Measurements from ENCODE around the gene PTPN7.
"Not testable (repeated sequence)": the region's sequence is repeated elsewhere in the genome, so short reads cannot be mapped to it uniquely, and the experiment has no call there.

The PTPN7 gene

GRCh38 chr1:202145744-202146140 is 14.7 kb downstream of the PTPN7 start:
- POLR2A ChIA-PET = interaction anchor here (0.7 kb wide), 1 partner anchor 136 kb away, joined by 6 read pairs; no protein-coding TSS in a partner anchor
- not testable (repeated sequence) for H3K4me3 ChIP-seq (ENCODE audit: low read depth, low read length); H3K4me1 ChIP-seq (ENCODE audit: control insufficient read depth, insufficient read depth, low read length); H3K27ac ChIP-seq (ENCODE audit: extremely low read depth, low read depth, low read length); H3K9me3 ChIP-seq (ENCODE audit: control insufficient read depth, insufficient read depth, low read depth, low read length)
- H3K36me3 ChIP-seq (ENCODE audit: control insufficient read depth in 2 of 2, insufficient read depth in 1 of 2, low read length in 2 of 2) = peaks cover 0 to 11% of the 10 kb centered on the region in 2 experiments; a peak in 1 of 3 replicates
- peak; percentile 59; the same call in 1 of the 2 replicates for TF ChIP-seq ZNF121 (tag by site-specific recombination; IDR thresholded peaks at IDR 0.05)
- CTCF ChIA-PET = interaction anchor here (0.7 to 3.8 kb wide), 3 partner anchors 9 to 162 kb away, joined by 3 to 25 read pairs (median 5); no protein-coding TSS in a partner anchor

- ChIA-PET CTCF (interaction anchor here (0.6 to 3.8 kb wide), 6 partner anchors 9 to 163 kb away, joined by 3 to 25 read pairs (median 4); no protein-coding TSS in a partner anchor), POLR2A (interaction anchor here (2.4 kb wide), 1 partner anchor 10 kb away, joined by 8 read pairs; no protein-coding TSS in a partner anchor)
- H3K4me1 ChIP-seq (ENCODE audit: control insufficient read depth, insufficient read depth, low read length) = no peaks in the 10 kb centered on the region; the same call in 1 of the 2 replicates
- peaks cover 0 to 17% of the 10 kb centered on the region in 2 experiments; a peak in 1 of 3 replicates for H3K36me3 ChIP-seq (ENCODE audit: control insufficient read depth in 2 of 2, insufficient read depth in 1 of 2, low read length in 2 of 2)
- peak overlapping the region; percentile 90; the same call in 1 of the 2 replicates for H3K27ac ChIP-seq (ENCODE audit: extremely low read depth, low read depth, low read length)
- TF ChIP-seq ZNF600 (tag by site-specific recombination; IDR thresholded peaks at IDR 0.05) = peak; percentile 65; the same call in 1 of the 2 replicates
- no peak for TF ChIP-seq ZNF473 (tag by site-specific recombination; IDR thresholded peaks at IDR 0.05)
- TF ChIP-seq MZF1 (tag by site-specific recombination; IDR thresholded peaks at IDR 0.05; ENCODE audit: borderline replicate concordance) = no peak
- peak; percentile 70; the same call in 1 of the 2 replicates for TF ChIP-seq ZBTB48 (tag by site-specific recombination; IDR thresholded peaks at IDR 0.05)
- peak; percentile 92 for TF ChIP-seq ZNF335 (tag by site-specific recombination; conservative IDR thresholded peaks at IDR 0.05)
- TF ChIP-seq, protein P1, sequence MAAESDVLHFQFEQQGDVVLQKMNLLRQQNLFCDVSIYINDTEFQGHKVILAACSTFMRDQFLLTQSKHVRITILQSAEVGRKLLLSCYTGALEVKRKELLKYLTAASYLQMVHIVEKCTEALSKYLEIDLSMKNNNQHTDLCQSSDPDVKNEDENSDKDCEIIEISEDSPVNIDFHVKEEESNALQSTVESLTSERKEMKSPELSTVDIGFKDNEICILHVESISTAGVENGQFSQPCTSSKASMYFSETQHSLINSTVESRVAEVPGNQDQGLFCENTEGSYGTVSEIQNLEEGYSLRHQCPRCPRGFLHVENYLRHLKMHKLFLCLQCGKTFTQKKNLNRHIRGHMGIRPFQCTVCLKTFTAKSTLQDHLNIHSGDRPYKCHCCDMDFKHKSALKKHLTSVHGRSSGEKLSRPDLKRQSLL (tag by site-specific recombination; IDR thresholded peaks at IDR 0.05) = peak; percentile 29; the same call in 1 of the 2 replicates
- peak; percentile 98 for TF ChIP-seq ZNF530 (tag by site-specific recombination; IDR thresholded peaks at IDR 0.05; ENCODE audit: low read depth)
- TF ChIP-seq GLIS2 (tag by site-specific recombination; IDR thresholded peaks at IDR 0.05) = peak; percentile 4; the same call in 1 of the 2 replicates
- TF ChIP-seq ZBTB20 (tag by site-specific recombination; IDR thresholded peaks at IDR 0.05) = peak; percentile 65
- H3K4me3 ChIP-seq (ENCODE audit: low read depth, low read length) = peak overlapping the region; percentile 79
- no peaks in the 10 kb centered on the region for H3K9me3 ChIP-seq (ENCODE audit: control insufficient read depth, insufficient read depth, low read depth, low read length)
Observed at GRCh38 chr1:202145068-202145743, 15.2 kb downstream of the PTPN7 start.

DNA sequence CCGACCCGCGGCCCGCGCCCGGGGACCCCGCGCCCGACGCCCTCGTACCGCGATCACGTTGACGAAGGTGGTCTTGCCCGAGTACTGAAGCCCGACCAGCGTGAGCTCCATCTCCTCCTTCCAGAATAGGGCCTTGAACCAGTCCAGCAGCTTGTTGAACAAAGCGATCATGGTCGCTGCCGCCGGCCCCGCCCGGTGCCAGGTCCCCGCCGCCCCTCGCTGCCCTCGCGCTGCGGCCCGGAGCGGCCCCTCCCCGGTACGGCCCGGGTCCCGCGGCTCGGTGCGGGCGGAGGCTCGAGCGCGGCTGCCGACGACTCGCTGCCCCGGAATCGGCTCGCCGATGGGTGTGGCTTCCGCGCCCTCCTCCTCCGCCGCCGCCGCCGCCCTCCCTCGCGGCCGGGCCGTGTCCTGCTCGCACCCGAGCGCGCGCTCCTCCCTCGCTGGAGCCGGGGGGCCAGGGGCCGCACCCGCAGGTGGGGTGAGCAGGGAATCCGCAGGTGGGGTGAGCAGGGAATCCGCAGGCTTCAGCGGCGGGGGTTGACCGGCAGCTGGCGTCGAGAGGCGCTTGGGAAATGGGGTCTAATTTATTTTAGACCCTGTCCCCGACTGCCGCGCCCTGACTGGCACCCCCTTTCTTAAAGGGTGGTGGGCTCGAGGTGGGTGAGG is 15.9 kb downstream of the PTPN7 start, which contains the start of gene ARL8A:
TSS of gene ARL8A (minus strand) at position 336 of the 666 bp plus-strand sequence. CDS start at position 171, 165 bp downstream.
- H3K36me3 ChIP-seq (ENCODE audit: control insufficient read depth in 2 of 2, insufficient read depth in 1 of 2, low read length in 2 of 2) = peaks cover 0 to 17% of the 10 kb centered on the region in 2 experiments; a peak in 1 of 3 replicates
- POLR2A ChIA-PET = interaction anchor here (1.0 to 2.4 kb wide), 2 partner anchors 10 to 13 kb away, joined by 3 to 8 read pairs; no protein-coding TSS in a partner anchor
- TF ChIP-seq ZNF311 (tag by site-specific recombination; IDR thresholded peaks at IDR 0.05; ENCODE audit: borderline replicate concordance) = no peak
- TF ChIP-seq PBX3 (CRISPR knock-in tag; IDR thresholded peaks at IDR 0.05) = no peak
- TF ChIP-seq KLF7 (tag by site-specific recombination; IDR thresholded peaks at IDR 0.05; ENCODE audit: borderline replicate concordance) = peak; percentile 45; the same call in 1 of the 2 replicates
- TF ChIP-seq, protein P2, sequence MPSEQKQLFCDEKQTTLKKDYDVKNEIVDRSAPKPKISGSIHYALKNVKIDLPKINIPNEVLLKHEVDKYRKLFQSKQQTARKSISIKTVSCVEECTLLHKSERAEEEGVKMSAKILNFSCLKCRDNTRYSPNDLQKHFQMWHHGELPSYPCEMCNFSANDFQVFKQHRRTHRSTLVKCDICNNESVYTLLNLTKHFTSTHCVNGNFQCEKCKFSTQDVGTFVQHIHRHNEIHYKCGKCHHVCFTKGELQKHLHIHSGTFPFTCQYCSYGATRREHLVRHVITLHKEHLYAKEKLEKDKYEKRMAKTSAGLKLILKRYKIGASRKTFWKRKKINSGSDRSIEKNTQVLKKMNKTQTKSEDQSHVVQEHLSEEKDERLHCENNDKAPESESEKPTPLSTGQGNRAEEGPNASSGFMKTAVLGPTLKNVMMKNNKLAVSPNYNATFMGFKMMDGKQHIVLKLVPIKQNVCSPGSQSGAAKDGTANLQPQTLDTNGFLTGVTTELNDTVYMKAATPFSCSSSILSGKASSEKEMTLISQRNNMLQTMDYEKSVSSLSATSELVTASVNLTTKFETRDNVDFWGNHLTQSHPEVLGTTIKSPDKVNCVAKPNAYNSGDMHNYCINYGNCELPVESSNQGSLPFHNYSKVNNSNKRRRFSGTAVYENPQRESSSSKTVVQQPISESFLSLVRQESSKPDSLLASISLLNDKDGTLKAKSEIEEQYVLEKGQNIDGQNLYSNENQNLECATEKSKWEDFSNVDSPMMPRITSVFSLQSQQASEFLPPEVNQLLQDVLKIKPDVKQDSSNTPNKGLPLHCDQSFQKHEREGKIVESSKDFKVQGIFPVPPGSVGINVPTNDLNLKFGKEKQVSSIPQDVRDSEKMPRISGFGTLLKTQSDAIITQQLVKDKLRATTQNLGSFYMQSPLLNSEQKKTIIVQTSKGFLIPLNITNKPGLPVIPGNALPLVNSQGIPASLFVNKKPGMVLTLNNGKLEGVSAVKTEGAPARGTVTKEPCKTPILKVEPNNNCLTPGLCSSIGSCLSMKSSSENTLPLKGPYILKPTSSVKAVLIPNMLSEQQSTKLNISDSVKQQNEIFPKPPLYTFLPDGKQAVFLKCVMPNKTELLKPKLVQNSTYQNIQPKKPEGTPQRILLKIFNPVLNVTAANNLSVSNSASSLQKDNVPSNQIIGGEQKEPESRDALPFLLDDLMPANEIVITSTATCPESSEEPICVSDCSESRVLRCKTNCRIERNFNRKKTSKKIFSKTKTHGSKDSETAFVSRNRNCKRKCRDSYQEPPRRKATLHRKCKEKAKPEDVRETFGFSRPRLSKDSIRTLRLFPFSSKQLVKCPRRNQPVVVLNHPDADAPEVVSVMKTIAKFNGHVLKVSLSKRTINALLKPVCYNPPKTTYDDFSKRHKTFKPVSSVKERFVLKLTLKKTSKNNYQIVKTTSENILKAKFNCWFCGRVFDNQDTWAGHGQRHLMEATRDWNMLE (tag by site-specific recombination; conservative IDR thresholded peaks at IDR 0.05; ENCODE audit: low read depth) = no peak
- TF ChIP-seq ZNF10 (tag by site-specific recombination; IDR thresholded peaks at IDR 0.05) = no peak
- TF ChIP-seq PRDM1 (tag by site-specific recombination; IDR thresholded peaks at IDR 0.05) = no peak
- TF ChIP-seq ZNF221 (tag by site-specific recombination; IDR thresholded peaks at IDR 0.05; ENCODE audit: borderline replicate concordance) = no peak
- no peak for TF ChIP-seq ZNF473 (tag by site-specific recombination; IDR thresholded peaks at IDR 0.05)
- no peak for TF ChIP-seq ZNF335 (tag by site-specific recombination; conservative IDR thresholded peaks at IDR 0.05)
- no peak for TF ChIP-seq ZFP69B (tag by site-specific recombination; IDR thresholded peaks at IDR 0.05)
- TF ChIP-seq ZNF555 (tag by site-specific recombination; conservative IDR thresholded peaks at IDR 0.05) = no peak
- TF ChIP-seq MEIS1 (CRISPR knock-in tag; IDR thresholded peaks at IDR 0.05; ENCODE audit: borderline replicate concordance) = no peak

More for the DNA sequence above, 15.9 kb downstream of the PTPN7 start, which contains the start of gene ARL8A:
- Histone ChIP-seq H3K4me1 (ENCODE audit: control insufficient read depth, insufficient read depth, low read length) (no peaks in the 10 kb centered on the region; the same call in 1 of the 2 replicates), H3K4me3 (ENCODE audit: low read depth, low read length) (peak within 1 kb of the TSS; percentile 79), H3K9me3 (ENCODE audit: control insufficient read depth, insufficient read depth, low read depth, low read length) (no peaks in the 10 kb centered on the region), H3K27ac (ENCODE audit: extremely low read depth, low read depth, low read length) (peak within 1 kb of the TSS; percentile 90)
- CTCF ChIA-PET = interaction anchor here (0.6 to 3.2 kb wide), 4 partner anchors 10 to 91 kb away, joined by 3 to 16 read pairs (median 7); no protein-coding TSS in a partner anchor

All from HEK293 (cell line).